ENCODE data around the gene MAGI2.

DNA sequence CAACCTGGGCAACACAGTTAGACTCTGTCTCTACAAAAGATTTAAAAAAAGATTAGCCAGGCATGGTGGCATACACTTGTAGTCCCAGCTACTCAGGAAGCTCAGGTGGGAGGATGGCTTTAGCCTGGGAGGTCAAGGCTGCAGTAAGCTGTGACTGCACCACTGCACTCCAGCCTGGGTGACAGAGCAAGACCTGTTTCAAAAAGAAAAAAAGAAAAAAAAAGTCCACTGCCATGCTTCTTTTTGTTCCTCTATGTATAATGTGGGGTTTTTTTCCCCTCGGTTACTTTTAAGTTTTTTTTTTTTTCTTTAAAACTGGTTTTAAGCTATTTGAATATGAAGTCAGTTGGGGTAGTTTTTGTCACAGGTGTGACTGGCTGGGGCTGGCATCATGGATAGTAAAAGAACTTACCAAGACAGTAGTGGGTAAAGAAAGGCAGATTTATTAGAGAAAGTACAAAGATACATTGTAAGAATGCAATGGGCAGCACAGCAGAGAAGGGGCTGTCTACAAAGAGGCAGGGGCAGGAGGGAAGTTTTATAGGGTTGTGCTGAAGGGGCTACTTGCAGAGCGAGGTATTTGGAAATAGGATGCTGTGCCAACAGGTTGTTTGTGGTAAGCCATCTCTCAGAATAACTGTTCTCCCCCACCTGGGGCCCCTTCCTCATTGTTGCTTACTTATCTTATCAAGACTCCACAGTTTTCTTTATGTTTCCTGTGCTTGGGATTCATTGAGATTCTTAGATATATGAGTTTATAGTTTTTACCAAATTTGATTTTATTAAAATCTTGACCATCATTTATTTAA lies 1477.6 kb downstream of the MAGI2 start:
- TF ChIP-seq CTCF (conservative IDR thresholded peaks at IDR 0.05; ENCODE audit: low read depth, low read length) (no peak), EZH2 (IDR thresholded peaks at IDR 0.05; ENCODE audit: borderline replicate concordance, low read depth, low read length, poor library complexity, severe bottlenecking) (no peak)

Measured in A673 (cell line).